Lower lobe of right lung (tissue), 2 donors: ENCODE measurements around the gene P3H3. TPM values are rescaled to one million over a fixed set of nuclear protein-coding genes. Genes with fewer than 3 reads are reported as not detected.

Experiments used
- ATAC-seq, 2 donors: fragments of 200-7000 bp; cut with Tn5 transposase; one replicate each; pipeline ENCODE4 v1.9.1; 2020 to 2022; ENCODE audit warnings: mild to moderate bottlenecking in 2 of 2, moderate library complexity in 2 of 2
- DNase-seq: peaks from one replicate; pipeline ENCODE4 v3.0.0-alpha.2; 2020
- H3K27ac ChIP-seq: fragments of 200-600 bp; one replicate; pipeline ENCODE4 v1.8.0; 2022
- H3K27me3 ChIP-seq: fragments of 200-600 bp; one replicate; pipeline ENCODE4 v1.8.0; 2022; ENCODE audit warnings: low read depth
- H3K36me3 ChIP-seq: fragments of 200-600 bp; one replicate; pipeline ENCODE4 v1.8.0; 2022; ENCODE audit warnings: mild to moderate bottlenecking
- H3K4me1 ChIP-seq: fragments of 200-600 bp; one replicate; pipeline ENCODE4 v1.8.0; 2022
- H3K4me3 ChIP-seq: fragments of 200-600 bp; one replicate; pipeline ENCODE4 v1.8.0; 2022; ENCODE audit warnings: mild to moderate bottlenecking
- H3K9me3 ChIP-seq: fragments of 200-600 bp; one replicate; pipeline ENCODE4 v1.8.0; 2022
- CTCF ChIP-seq: fragments of 200-600 bp; IDR thresholded peaks from one replicate; pipeline ENCODE4 v1.8.0; 2022; ENCODE audit warnings: antibody characterized with exemption, mild to moderate bottlenecking
- intact Hi-C: fragments of 100-400 bp; cut with DNase I; formaldehyde crosslinking; loops from one replicate; pipeline ENCODE4 v1.11.0; 2022
- total RNA-seq: library from RNA; stranded (reverse); fragmentation: NEBNext Ultra II Directional; extraction: Animal tissue kit (Norgen Biotek cat#: 25700); gene quantifications from one replicate; pipeline ENCODE4 v1.2.1, GENCODE V29; 2021
- donor health status: DM: no; HTN: yes; CAD: no; lungs with severe emphysema.

P3H3 gene
- total RNA-seq, 1 donor from 2014 or later: 7.0 TPM

DNA sequence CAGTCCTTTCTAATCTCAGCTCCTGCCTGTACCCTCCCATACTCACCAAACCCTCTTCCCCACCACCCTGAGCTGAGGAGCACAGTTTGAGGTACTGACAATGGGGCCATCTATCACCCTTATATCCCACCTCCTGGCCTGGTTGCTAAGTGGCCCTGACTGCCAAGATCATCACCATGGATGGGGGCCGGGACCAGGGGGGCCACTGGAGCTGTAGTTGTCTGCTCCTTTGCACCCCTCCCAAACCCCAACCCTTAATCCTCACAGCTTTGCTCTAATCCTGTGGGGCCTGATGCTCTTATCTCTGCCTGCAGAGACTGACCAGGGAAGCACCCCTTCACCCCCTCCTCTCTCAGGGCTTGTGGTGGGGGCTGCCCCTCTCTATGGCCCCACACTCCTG is 12.1 kb downstream of the P3H3 start:
- Histone ChIP-seq H3K4me3 (no peak overlapping the region), H3K27ac (no peak overlapping the region), H3K27me3 (no peaks in the 10 kb centered on the region), H3K9me3 (no peaks in the 10 kb centered on the region), H3K36me3 (peaks cover 13% of the 10 kb centered on the region), H3K4me1 (no peaks in the 10 kb centered on the region)
- no peak for ATAC-seq
- intact Hi-C loops: no loop called here
- TF ChIP-seq CTCF: no peak
- DNase-seq: no peak

DNA sequence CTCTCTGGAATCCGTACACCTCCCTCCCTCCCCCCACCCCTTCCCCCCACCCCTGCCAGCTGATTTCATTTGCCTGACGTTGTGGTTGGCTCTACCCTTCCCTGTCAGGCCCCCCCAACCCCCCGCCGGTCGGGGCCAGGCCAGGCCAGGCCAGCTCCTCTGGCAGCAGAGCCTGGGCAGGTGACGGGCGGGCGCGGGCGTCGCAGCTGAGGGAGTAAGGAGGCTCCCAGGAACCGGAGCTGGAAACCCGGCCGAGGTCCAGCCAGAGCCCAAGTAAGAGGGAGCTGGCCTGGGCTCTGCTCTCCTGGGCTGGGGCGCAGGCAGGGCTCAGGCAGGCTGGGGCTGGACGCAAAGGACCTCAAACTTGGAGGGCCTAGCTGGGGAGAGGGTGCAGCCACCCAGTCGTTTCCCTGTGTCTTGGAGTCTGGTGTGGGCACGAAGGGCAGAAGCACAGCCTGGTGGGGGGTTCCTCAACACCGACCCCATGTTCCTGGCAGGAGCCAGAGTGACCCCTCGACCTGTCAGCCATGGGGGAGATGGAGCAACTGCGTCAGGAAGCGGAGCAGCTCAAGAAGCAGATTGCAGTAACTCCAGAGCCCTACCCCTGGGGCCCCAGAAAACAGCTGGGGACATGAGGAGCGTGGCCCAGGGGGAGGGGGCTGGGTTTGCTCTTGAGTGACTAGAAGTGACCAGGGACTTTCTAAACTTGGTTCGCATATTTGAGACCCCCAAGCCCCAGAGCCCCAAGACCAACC is 12.7 kb downstream of the P3H3 start, which contains the start of gene GNB3:
Gene GNB3 (plus strand): TSS at position 165 of the 755 bp plus-strand sequence. CDS start 363 bp downstream, at position 528.
- no peaks in the 10 kb centered on the region for H3K4me1 ChIP-seq
- no peak for TF ChIP-seq CTCF
- DNase-seq: no peak
- no peak within 1 kb of the TSS for H3K4me3 ChIP-seq
- no peak within 1 kb of the TSS for H3K27ac ChIP-seq
- no peaks in the 10 kb centered on the region for H3K9me3 ChIP-seq
- H3K36me3 ChIP-seq: peaks cover 13% of the 10 kb centered on the region
- intact Hi-C loops: no loop called here
- no peak for ATAC-seq
- H3K27me3 ChIP-seq: no peaks in the 10 kb centered on the region

GRCh38 chr12:6842075-6842474 is 13.9 kb downstream of the P3H3 start:
- TF ChIP-seq CTCF: no peak
- Histone ChIP-seq H3K27ac (no peak overlapping the region), H3K9me3 (no peaks in the 10 kb centered on the region), H3K27me3 (no peaks in the 10 kb centered on the region), H3K36me3 (peaks cover 13% of the 10 kb centered on the region), H3K4me1 (no peaks in the 10 kb centered on the region), H3K4me3 (no peak overlapping the region)
- intact Hi-C loops: no loop called here
- ATAC-seq: no peak
- no peak for DNase-seq

GRCh38 chr12:6843118-6843902 is 15.1 kb downstream of the P3H3 start:
- intact Hi-C loops: no loop called here
- Histone ChIP-seq H3K36me3 (peaks cover 9% of the 10 kb centered on the region), H3K4me1 (no peaks in the 10 kb centered on the region), H3K27me3 (no peaks in the 10 kb centered on the region), H3K27ac (no peak overlapping the region), H3K9me3 (no peaks in the 10 kb centered on the region), H3K4me3 (no peak overlapping the region)
- DNase-seq (no peak), ATAC-seq (no peak)
- TF ChIP-seq CTCF: no peak

- Histone ChIP-seq H3K4me3 (no peak overlapping the region), H3K27ac (no peak overlapping the region), H3K27me3 (no peaks in the 10 kb centered on the region), H3K4me1 (no peaks in the 10 kb centered on the region), H3K36me3 (peaks cover 9% of the 10 kb centered on the region), H3K9me3 (no peaks in the 10 kb centered on the region)
- intact Hi-C loops: no loop called here
- no peak for DNase-seq
- ATAC-seq: no peak
- no peak for TF ChIP-seq CTCF
Observed at GRCh38 chr12:6845395-6845794, 17.2 kb downstream of the P3H3 start.
